Measurements from ENCODE around the gene ZIK1.

DNA sequence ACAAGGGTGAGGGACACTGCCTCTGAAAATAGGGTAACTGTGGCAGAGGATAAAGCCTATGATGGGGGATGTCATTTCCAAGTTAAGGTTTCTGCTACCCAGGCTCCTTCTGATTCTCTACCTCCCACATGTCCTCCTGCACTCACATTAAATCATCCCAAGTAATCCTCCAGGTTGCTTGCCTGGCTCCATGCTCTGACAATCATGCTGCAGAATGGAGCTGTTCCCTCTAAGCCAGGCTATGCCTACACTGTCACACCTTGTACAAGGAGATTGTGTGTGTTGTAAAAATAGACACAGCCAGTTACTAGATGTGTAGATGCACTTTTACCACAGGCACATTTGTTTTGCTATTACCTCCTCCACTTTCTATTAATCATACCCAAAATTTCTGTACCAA is 13.2 kb upstream of the ZIK1 start:
- TF ChIP-seq, protein P1, sequence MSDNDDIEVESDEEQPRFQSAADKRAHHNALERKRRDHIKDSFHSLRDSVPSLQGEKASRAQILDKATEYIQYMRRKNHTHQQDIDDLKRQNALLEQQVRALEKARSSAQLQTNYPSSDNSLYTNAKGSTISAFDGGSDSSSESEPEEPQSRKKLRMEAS (IDR thresholded peaks at IDR 0.05; ENCODE audit: insufficient read depth, insufficient read length), result no peak
- TF ChIP-seq, protein P2, sequence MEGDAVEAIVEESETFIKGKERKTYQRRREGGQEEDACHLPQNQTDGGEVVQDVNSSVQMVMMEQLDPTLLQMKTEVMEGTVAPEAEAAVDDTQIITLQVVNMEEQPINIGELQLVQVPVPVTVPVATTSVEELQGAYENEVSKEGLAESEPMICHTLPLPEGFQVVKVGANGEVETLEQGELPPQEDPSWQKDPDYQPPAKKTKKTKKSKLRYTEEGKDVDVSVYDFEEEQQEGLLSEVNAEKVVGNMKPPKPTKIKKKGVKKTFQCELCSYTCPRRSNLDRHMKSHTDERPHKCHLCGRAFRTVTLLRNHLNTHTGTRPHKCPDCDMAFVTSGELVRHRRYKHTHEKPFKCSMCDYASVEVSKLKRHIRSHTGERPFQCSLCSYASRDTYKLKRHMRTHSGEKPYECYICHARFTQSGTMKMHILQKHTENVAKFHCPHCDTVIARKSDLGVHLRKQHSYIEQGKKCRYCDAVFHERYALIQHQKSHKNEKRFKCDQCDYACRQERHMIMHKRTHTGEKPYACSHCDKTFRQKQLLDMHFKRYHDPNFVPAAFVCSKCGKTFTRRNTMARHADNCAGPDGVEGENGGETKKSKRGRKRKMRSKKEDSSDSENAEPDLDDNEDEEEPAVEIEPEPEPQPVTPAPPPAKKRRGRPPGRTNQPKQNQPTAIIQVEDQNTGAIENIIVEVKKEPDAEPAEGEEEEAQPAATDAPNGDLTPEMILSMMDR (IDR thresholded peaks at IDR 0.05; ENCODE audit: extremely low read depth in 1 of 2, insufficient read depth in 1 of 2, low read depth in 1 of 2, low read length in 2 of 2), result no peak
- TF ChIP-seq POLR2A (IDR thresholded peaks at IDR 0.05; ENCODE audit: low read depth, low read length) (no peak), EZH2 (IDR thresholded peaks at IDR 0.05; ENCODE audit: borderline replicate concordance, low read depth, low read length, severe bottlenecking) (no peak), POLR2AphosphoS5 (IDR thresholded peaks at IDR 0.05; ENCODE audit: insufficient read depth, low read depth, low read length) (no peak)
